ENCODE results near the gene LIN7B. TPM values are rescaled to one million over a fixed set of nuclear protein-coding genes. Genes with fewer than 3 reads are reported as not detected.
"Not testable (repeated sequence)": the region's sequence is repeated elsewhere in the genome, so short reads cannot be mapped to it uniquely, and the experiment has no call there.

LIN7B gene
- total RNA-seq, 1 donor from 2014 or later: 11.7 TPM

GRCh38 chr19:49145573-49146407 is 31.6 kb downstream of the LIN7B start:
- peak; percentile 14 for ATAC-seq

DNA sequence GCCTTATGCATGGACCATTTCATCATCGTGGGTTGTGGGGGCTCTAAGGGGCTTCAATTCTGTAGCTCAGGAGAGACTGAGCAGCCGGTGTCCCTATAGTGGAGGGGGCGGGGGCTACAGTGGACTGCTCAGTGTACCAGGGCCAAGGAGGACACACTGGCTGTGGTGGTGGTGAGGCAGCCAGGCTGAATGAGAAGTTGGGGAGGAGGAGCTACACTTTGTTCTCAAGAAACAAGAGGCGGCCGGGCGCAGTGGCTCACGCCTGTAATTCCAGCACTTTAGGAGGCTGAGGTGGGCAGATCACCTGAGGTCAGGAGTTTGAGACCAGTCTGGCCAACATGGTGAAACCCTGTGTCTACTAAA is 32.2 kb downstream of the LIN7B start:
- not testable (repeated sequence) for ATAC-seq

GRCh38 chr19:49148044-49148682 is 34.0 kb downstream of the LIN7B start:
- ATAC-seq: no peak

DNA sequence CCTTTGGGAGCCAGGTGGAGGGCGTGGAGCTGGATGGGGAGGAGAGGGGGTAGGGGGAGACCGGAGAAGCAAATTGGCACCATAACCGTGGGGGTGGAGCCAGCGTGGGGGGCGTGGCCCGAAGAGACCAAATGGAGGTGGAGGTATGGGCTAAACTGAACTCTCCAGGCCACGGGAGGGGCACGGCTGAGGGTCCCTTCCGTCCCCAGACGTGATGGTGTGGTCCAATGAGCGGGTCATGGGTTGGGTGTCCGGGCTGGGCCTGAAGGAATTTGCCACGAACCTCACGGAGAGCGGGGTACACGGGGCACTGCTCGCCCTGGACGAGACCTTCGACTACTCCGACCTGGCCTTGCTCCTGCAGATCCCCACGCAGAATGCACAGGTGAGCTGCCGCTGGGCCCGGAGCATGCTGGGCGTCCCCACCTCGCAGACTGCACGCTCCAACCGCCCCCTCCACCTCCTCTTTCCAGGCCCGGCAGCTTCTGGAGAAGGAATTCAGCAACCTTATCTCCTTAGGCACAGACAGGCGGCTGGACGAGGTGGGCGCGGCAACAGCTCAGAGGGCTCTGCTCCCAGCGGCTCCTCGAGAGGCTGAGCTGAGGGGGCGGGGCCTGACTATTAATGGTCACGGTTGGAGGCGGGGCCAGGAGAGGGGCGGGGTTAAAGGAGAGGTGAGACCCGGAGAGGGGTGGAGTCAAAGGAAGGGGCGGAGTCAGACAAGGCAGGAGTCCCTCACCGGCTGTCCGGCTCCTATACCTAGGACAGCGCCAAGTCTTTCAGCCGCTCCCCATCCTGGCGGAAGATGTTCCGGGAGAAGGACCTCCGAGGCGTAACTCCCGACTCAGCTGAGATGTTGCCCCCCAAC is 34.8 kb downstream of the LIN7B start:
- peak; percentile 84 for ATAC-seq

DNA sequence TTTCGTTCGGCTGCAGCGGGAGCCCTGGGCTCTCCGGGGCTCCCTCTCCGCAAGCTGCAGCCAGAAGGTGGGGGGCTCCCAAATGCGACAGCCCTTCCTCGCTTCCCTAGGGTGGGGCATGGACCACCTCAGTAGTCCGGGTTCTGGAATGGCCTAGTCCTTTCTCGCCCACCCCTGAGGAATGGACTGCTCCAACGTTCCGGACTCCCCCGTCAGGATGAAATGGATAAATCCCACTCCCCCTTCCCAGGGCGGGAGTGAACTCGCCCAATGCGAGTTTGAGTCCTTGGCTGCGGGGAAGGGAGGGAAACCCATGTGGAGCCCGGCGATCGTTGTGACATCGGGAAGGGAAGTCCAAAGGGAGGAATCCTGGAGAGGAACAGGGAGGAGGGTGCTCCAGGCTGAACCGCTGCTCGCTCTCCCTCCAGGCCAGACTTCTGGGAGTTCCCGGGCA is 35.5 kb downstream of the LIN7B start:
- peak; percentile 25 for ATAC-seq

DNA sequence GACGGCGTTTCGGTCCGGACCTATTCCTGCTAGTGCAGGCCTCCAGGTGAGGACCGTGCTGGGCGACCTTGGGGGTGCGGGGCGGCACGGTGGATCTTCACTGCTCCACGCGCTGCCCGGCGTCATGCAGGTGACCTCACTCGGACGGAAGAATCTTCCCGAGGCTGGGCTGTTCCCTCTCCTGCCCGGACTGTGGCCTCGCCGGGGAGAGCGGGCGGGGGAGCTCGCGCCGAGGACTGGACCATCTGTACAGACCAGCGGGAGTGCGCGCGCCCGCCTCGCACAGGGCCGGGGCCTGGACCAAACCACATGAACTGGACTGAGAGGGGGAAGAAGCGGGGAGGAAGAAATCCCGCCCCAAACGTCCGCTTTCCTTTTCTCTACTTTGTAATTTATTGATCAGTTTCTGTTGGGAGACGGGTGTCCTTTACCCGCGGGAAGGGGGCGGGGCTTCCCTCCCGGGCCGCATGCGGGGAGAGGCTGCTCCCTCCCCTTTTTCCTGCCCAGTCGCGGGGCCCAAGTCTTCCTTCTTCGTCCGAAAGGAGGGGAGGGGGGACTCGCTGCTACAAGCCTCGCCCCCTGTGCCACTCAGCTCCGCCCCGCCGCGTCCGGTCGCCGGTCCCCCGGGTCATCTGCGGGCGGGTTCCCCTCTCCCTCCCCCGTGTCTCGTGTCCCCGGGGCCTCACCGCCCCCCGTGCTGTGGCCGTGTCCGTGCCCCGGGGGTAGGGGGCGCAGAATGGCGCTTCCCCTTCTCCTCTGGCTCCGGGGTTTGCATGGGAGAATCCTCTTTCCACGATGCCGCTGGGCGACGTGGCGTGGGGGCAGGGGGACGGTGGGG is 36.2 kb downstream of the LIN7B start:
- peak; percentile 49 for ATAC-seq

GRCh38 chr19:49150944-49151243 is 36.7 kb downstream of the LIN7B start:
- no peak for ATAC-seq

GRCh38 chr19:49151267-49152118 is 37.3 kb downstream of the LIN7B start:
- peak; percentile 65 for ATAC-seq

- no peak for ATAC-seq
Measured at GRCh38 chr19:49152119-49152550, 38.0 kb downstream of the LIN7B start.

DNA sequence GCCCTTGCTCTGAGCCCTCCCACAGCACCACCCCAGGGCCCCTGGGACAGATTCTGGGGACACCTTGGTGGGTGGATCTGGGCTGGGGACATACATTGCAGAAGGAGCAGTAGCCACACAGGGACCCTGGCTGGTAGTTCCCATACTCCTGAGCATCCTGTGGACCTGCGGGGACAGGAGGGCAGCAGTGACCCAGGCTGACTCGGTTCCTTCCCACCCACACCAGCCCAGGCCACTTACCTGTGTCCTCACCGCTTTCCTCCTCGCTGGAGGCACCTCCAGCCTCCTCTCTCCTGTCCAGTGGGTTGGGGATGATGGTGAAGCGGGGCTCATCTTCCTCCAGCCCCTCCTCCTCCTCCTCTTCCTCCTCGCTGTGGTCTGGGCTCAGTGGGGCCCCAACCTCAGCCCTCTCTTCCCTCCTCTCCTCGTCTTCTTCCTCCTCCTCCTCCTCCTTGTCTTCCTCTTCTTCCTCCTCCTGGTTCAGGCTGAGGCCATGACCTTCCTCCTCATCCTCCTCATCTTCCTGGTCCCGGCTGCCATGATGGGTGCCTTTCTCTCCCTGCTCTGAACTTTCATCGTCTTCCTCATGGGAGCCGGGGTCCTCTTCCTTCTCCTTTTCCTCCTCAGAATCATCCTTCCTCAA is 39.1 kb downstream of the LIN7B start:
- ATAC-seq: no peak

DNA sequence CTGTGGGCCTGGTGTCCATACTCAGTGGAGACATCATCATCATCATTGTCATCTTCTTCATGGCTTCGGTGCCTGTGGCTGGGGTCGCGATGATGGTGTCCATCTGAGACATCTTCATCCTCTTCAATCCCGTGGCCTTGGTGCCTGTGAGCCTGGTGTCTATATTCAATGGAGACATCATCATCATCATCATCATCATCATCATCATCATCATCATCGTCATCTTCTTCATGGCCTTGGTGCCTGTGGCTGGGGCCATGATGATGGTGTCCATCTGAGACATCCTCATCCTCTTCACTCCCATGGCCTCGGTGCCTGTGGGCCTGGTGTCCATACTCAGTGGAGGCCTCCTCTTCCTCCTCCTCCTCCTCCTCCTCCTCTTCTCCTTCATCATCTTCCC is 40.1 kb downstream of the LIN7B start:
- ATAC-seq: no peak

DNA sequence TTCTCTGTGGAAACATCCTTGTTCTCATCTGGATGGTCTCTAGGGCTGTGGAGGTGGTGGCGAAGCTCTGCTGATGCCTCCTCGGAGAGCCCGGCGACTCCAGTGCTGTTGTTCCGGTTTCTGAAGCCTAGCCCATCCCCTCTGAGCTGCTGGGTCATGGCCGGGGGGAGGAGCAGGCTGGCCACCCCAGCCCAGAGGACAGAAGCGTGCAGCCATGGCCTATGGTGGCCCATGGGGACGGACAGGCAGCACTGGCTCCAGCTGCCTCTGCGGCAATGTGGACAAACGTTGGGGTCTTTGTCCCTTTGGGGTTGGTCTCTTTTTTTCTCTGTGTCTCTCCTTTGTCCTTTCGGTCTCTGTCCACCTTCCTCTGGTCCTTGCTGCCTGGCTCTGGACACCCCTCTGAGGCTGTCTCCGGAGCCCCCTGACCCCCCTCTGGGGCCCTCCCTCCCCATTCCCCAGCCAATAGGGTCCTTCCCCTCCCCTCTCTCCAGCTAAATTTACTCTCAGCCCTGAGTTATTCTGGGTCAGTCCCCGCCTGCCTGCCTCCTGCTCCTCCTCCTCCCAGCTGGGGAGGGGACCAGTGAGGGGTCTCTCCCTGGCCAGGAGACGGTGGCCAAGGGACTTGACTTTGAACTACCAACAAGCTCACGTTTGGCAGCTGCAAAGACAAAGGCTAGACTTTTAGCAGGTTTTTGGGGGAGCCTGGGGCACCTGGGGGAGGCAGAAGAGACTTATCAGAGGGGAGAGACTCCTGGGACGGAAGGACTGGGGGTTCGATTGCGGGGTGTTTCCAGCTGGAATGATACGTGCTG is 41.0 kb downstream of the LIN7B start, which contains the start of gene HRC:
TSS of gene HRC (minus strand) at position 392 of the 815 bp plus-strand sequence. CDS start at position 233, 159 bp downstream.
- no peak for ATAC-seq

DNA sequence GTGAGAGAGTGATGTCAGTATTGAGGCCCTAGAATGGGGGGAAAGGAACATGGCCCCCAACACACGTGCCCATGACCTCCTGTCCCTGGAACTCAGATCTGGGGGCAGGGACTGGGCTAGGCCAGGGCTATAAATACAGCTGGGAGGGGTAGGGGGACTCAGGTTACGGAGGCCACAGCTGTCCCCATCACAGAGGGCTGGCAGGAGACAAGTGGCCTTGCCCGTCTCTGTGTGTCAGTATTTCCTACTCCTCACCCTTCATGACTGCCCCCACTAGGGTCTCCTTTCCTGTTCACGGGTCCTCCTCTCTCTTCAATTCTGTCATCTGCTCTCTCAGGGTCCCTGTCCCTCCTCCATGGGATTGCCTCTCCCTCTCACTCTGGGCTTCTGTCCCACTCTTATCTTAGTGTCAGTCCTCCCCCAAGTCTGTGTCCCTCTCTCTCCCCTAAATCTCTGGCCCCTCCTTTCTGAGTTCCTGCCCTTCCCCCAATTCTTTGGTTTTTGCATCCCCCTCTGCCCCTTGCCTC is 41.7 kb downstream of the LIN7B start:
- no peak for ATAC-seq

GRCh38 chr19:49157445-49158224 is 43.5 kb downstream of the LIN7B start, which contains the start of gene TRPM4:
Gene TRPM4, plus strand, starts transcription at chr19:49157792. Its CDS starts 75 bp downstream, at chr19:49157867.
- peak; percentile 88 for ATAC-seq

GRCh38 chr19:49160450-49161189 is 46.5 kb downstream of the LIN7B start:
- ATAC-seq: no peak

DNA sequence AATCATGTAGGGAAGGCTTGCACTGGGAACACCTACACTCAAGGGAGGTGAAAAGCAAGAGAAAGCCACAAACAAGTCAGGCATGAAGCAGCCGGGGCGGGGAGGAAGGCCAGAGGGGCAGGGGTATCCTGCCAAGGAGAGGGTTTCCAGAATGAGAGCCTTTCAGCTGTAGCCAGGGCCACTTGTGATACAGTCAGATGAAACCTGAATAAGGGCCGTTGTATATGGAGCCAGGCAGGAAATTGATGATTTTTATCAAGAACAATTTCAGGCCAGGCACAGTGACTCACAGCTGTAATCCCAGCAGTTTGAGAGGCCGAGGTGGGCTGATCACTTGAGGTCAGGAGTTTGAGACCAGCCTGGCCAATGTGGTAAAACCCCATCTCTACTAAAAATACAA is 47.8 kb downstream of the LIN7B start:
- no peak for ATAC-seq

DNA sequence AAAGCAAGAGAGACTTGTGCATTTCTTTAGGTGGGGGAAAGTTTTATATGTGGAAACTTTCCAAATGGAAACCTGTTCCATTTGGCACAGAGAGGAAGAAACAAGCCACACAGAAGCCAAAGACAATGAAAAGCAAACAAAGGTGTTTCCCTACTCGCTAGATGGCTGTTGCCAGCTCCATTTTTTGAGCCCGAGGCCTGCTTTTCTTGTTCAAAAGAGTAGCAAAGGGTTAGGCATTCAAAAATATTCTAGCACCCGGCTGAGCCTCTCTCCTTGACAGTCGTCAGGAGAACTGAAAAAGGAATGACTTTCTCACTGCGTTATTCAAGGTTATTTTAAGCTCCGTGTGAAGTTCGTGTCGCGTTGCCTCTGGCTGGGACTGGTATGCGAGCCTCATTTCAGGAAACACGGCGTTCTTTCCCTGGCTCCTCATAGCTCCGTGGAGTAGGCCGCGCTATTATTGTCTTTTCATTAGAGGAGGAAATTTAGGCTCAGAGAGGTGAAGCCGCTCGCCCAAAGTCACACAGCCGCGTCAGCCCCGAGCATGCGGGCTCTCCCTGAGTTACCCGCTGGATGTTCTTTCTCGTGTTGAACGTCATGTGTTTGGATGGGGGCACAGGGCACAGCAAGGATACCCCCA is 51.1 kb downstream of the LIN7B start:
- peak; percentile 64 for ATAC-seq

Data from esophagus mucosa (tissue), 1 donor.